ENCODE data around the gene INTS1. TPM values are rescaled to one million over a fixed set of nuclear protein-coding genes. Genes with fewer than 3 reads are reported as not detected.

Gene INTS1
- total and polyA plus RNA-seq, 2 donors (not counting 1 experiment from before 2014, with no cell fraction given) = 128 to 160 TPM

- H3K9ac ChIP-seq (ENCODE audit: low read length) = no peak overlapping the region
- Mint-ChIP-seq H3K4me3 (no peak overlapping the region), H3K27me3 (no peaks in the 10 kb centered on the region), H3K4me1 (peaks cover 44% of the 10 kb centered on the region), H3K9me3 (ENCODE audit: insufficient read depth) (no peaks in the 10 kb centered on the region), H3K27ac (peak overlapping the region; percentile 26)
- WGBS (ENCODE audit: insufficient coverage) = 62% methylated on average over 27 of the region's 30 CpGs
- no peak overlapping the region for H3K4me3 ChIP-seq (ENCODE audit: control extremely low read depth in 1 of 5, extremely low read depth in 1 of 5, insufficient read depth in 1 of 5, low read depth in 2 of 5, low read length in 4 of 5)
- no peaks in the 10 kb centered on the region for H3K27me3 ChIP-seq (replicated peaks in 1 of 4; ENCODE audit: control extremely low read depth in 1 of 4, control insufficient read depth in 3 of 4, insufficient read depth in 4 of 4, low read length in 3 of 4)
- peaks cover 0 to 3% (median 0%) of the 10 kb centered on the region in 3 donors for H3K9me3 ChIP-seq (ENCODE audit: control extremely low read depth in 1 of 3, control insufficient read depth in 2 of 3, insufficient read depth in 1 of 3, low read length in 2 of 3)
- H3K79me2 ChIP-seq (ENCODE audit: control insufficient read depth, insufficient read depth, low read length) = no peaks in the 10 kb centered on the region
- H4K20me1 ChIP-seq (ENCODE audit: control insufficient read depth, insufficient read depth, low read length, poor library complexity, severe bottlenecking) = no peaks in the 10 kb centered on the region
- ChIA-PET POLR2A (no interaction called here), CTCF (interaction anchor here (0.7 kb wide), 1 partner anchor 20 kb away, joined by 3 read pairs; no protein-coding TSS in a partner anchor)
- intact Hi-C loops (cut with micrococcal nuclease) = loop anchor here (2.0 kb wide), 1 partner anchor 19 kb away; the partner anchor contains the start of gene MAFK
- DNase-seq (no peak), ATAC-seq (ENCODE audit: low read depth) (no peak)
- no peaks in the 10 kb centered on the region for H3K36me3 ChIP-seq (replicated peaks in 1 of 2; ENCODE audit: control extremely low read depth in 1 of 2, control insufficient read depth in 1 of 2, extremely low read depth in 1 of 2, insufficient read depth in 2 of 2, low read length in 1 of 2)
- H3K4me2 ChIP-seq (replicated peaks; ENCODE audit: low read depth, low read length, poor library complexity, severe bottlenecking) = peak overlapping the region; percentile 92
- TF ChIP-seq EZH2 (IDR thresholded peaks at IDR 0.05; ENCODE audit: borderline replicate concordance, insufficient read depth, low read depth, low read length, poor library complexity, severe bottlenecking) = no peak
- TF ChIP-seq CTCF (IDR thresholded peaks at IDR 0.05) = no peak
- peak overlapping the region; percentile 75 for H2AFZ ChIP-seq (ENCODE audit: insufficient read depth, low read depth, low read length, poor library complexity, severe bottlenecking)
- peak overlapping the region in 1 of 2 donors; percentile 26 for H3K27ac ChIP-seq (ENCODE audit: low read length in 2 of 2)
- H3K4me1 ChIP-seq (ENCODE audit: control insufficient read depth in 2 of 2, insufficient read depth in 2 of 2, low read length in 2 of 2) = peaks cover 39 to 49% of the 10 kb centered on the region in 2 donors
Measured at GRCh38 chr7:1511444-1512422, 7.5 kb upstream of the INTS1 start.

GRCh38 chr7:1510780-1511154, 6.6 kb upstream of the INTS1 start:
- ChIA-PET CTCF (interaction anchor here (0.5 to 1.0 kb wide), 2 partner anchors 46 to 889 kb away, joined by 3 to 8 read pairs; no protein-coding TSS in a partner anchor), POLR2A (no interaction called here)
- Histone ChIP-seq H3K4me2 (replicated peaks; ENCODE audit: low read depth, low read length, poor library complexity, severe bottlenecking) (peak overlapping the region; percentile 92), H4K20me1 (ENCODE audit: control insufficient read depth, insufficient read depth, low read length, poor library complexity, severe bottlenecking) (no peaks in the 10 kb centered on the region), H3K4me1 (ENCODE audit: control insufficient read depth in 2 of 2, insufficient read depth in 2 of 2, low read length in 2 of 2) (peaks cover 45 to 56% of the 10 kb centered on the region in 2 donors), H3K27ac (ENCODE audit: low read length in 2 of 2) (peak overlapping the region in 1 of 2 donors; percentile 26), H3K9ac (ENCODE audit: low read length) (peak overlapping the region; percentile 8), H3K79me2 (ENCODE audit: control insufficient read depth, insufficient read depth, low read length) (no peaks in the 10 kb centered on the region), H3K27me3 (replicated peaks in 1 of 4; ENCODE audit: control extremely low read depth in 1 of 4, control insufficient read depth in 3 of 4, insufficient read depth in 4 of 4, low read length in 3 of 4) (no peaks in the 10 kb centered on the region), H2AFZ (ENCODE audit: insufficient read depth, low read depth, low read length, poor library complexity, severe bottlenecking) (peak overlapping the region; percentile 75), H3K4me3 (ENCODE audit: control extremely low read depth in 1 of 5, extremely low read depth in 1 of 5, insufficient read depth in 1 of 5, low read depth in 2 of 5, low read length in 4 of 5) (peak overlapping the region in 1 of 5 experiments; percentile 6), H3K9me3 (ENCODE audit: control extremely low read depth in 1 of 3, control insufficient read depth in 2 of 3, insufficient read depth in 1 of 3, low read length in 2 of 3) (peaks cover 0 to 3% (median 0%) of the 10 kb centered on the region in 3 donors), H3K36me3 (replicated peaks in 1 of 2; ENCODE audit: control extremely low read depth in 1 of 2, control insufficient read depth in 1 of 2, extremely low read depth in 1 of 2, insufficient read depth in 2 of 2, low read length in 1 of 2) (no peaks in the 10 kb centered on the region)
- no peaks in the 10 kb centered on the region for H3K9me3 Mint-ChIP-seq (ENCODE audit: insufficient read depth)
- peak overlapping the region; percentile 13 for H3K4me3 Mint-ChIP-seq
- H3K27me3 Mint-ChIP-seq = no peaks in the 10 kb centered on the region
- TF ChIP-seq EZH2 (IDR thresholded peaks at IDR 0.05; ENCODE audit: borderline replicate concordance, insufficient read depth, low read depth, low read length, poor library complexity, severe bottlenecking) (no peak), CTCF (IDR thresholded peaks at IDR 0.05) (no peak)
- peaks cover 51% of the 10 kb centered on the region for H3K4me1 Mint-ChIP-seq
- no peak for ATAC-seq (ENCODE audit: low read depth)
- 9% methylated on average over 15 of the region's 16 CpGs for WGBS (ENCODE audit: insufficient coverage)
- peak overlapping the region; percentile 41 for H3K27ac Mint-ChIP-seq
- intact Hi-C loops (cut with micrococcal nuclease) = no loop called here
- peak; percentile 37 for DNase-seq

Data from B cell (primary cell).